Measurements from ENCODE around the gene CRABP2. TPM values are rescaled to one million over a fixed set of nuclear protein-coding genes. Genes with fewer than 3 reads are reported as not detected.

CRABP2 gene
- polyA plus RNA-seq, 1 of the 3 experiments (the other 2 are of a cell fraction) = 42.1 TPM

DNA sequence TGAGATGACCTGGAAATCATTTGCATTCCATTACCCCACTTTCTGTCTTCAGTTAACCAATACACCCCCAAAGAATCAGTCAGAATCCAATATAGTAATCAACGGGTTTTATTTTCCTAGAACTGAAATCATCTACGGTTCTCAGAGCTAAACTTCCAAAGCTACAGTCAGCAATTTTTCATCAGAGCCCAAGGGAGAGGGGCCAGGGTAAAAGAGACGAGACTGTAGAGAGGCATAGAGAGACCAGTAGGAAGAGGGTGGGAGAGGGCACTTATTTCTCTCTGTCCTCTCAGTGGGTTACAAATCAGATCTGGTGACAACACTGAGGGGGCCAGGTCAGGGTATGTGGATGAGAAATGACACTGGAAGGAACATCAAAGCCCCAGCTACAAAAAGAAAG, 36.6 kb upstream of the CRABP2 start:
- Histone ChIP-seq H3K79me2 (ENCODE audit: insufficient read depth) (peaks cover 53% of the 10 kb centered on the region), H3K9ac (no peak overlapping the region), H3K4me2 (peak overlapping the region; percentile 71; the same call in 1 of the 2 replicates), H2AFZ (ENCODE audit: low read depth) (no peak overlapping the region), H3F3A (replicated peaks; ENCODE audit: insufficient read depth) (peaks cover 32% of the 10 kb centered on the region), H3K4me1 (ENCODE audit: control insufficient read depth in 1 of 2, insufficient read depth in 2 of 2, low read depth in 1 of 2, low read length in 1 of 2) (peaks cover 14 to 23% of the 10 kb centered on the region in 2 experiments), H3K27me3 (ENCODE audit: insufficient read depth) (no peaks in the 10 kb centered on the region), H4K20me1 (ENCODE audit: insufficient read depth) (no peaks in the 10 kb centered on the region), H3K4me3 (ENCODE audit: low read depth in 2 of 2, low read length in 1 of 2) (no peak overlapping the region), H3K27ac (ENCODE audit: low read depth in 2 of 2, low read length in 1 of 2) (peak overlapping the region; percentile 82 to 90), H3K9me3 (no peaks in the 10 kb centered on the region), H3K36me3 (replicated peaks in 1 of 2; ENCODE audit: control insufficient read depth in 1 of 2, insufficient read depth in 2 of 2, low read length in 1 of 2) (peaks cover 25 to 62% of the 10 kb centered on the region in 2 experiments), H3K9me2 (no peaks in the 10 kb centered on the region)
- POLR2A ChIA-PET = interaction anchor here (1.8 kb wide), 1 partner anchor 25 kb away, joined by 27 read pairs; the partner anchor contains the start of gene PRCC
- CTCF ChIA-PET = interaction anchor here (1.1 to 8.6 kb wide), 7 partner anchors 14 to 148 kb away, joined by 4 to 42 read pairs (median 11); partner anchors contain the start of genes ISG20L2, METTL25B and NTRK1
- 94% methylated on average over 3 of the region's 3 CpGs for WGBS (ENCODE audit: low lambda C conversion rate)
- no peak for DNase-seq
- TF ChIP-seq, protein P1, sequence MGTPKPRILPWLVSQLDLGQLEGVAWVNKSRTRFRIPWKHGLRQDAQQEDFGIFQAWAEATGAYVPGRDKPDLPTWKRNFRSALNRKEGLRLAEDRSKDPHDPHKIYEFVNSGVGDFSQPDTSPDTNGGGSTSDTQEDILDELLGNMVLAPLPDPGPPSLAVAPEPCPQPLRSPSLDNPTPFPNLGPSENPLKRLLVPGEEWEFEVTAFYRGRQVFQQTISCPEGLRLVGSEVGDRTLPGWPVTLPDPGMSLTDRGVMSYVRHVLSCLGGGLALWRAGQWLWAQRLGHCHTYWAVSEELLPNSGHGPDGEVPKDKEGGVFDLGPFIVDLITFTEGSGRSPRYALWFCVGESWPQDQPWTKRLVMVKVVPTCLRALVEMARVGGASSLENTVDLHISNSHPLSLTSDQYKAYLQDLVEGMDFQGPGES (IDR thresholded peaks at IDR 0.05; ENCODE audit: low read depth, low read length) = no peak
- TF ChIP-seq MXI1 (IDR thresholded peaks at IDR 0.05; ENCODE audit: low read depth, low read length) (no peak), ELF1 (IDR thresholded peaks at IDR 0.05) (no peak), RCOR1 (IDR thresholded peaks at IDR 0.05; ENCODE audit: low read length) (no peak), GATA2 (CRISPR knock-in tag; IDR thresholded peaks at IDR 0.05) (no peak), RXRA (IDR thresholded peaks at IDR 0.05; ENCODE audit: borderline replicate concordance, low read depth) (no peak), PBX3 (IDR thresholded peaks at IDR 0.05) (no peak), RAD21 (IDR thresholded peaks at IDR 0.05; ENCODE audit: low read length) (no peak), GABPA (IDR thresholded peaks at IDR 0.05; ENCODE audit: low read depth) (no peak), TCF12 (IDR thresholded peaks at IDR 0.05) (no peak), NRF1 (IDR thresholded peaks at IDR 0.05; ENCODE audit: low read depth, low read length) (no peak), JUND (IDR thresholded peaks at IDR 0.05) (no peak), TAF1 (IDR thresholded peaks at IDR 0.05; ENCODE audit: borderline replicate concordance, low read depth, low read length) (no peak), CHD2 (IDR thresholded peaks at IDR 0.05; ENCODE audit: low read length, partially characterized antibody) (no peak)
- TF ChIP-seq, protein P2, sequence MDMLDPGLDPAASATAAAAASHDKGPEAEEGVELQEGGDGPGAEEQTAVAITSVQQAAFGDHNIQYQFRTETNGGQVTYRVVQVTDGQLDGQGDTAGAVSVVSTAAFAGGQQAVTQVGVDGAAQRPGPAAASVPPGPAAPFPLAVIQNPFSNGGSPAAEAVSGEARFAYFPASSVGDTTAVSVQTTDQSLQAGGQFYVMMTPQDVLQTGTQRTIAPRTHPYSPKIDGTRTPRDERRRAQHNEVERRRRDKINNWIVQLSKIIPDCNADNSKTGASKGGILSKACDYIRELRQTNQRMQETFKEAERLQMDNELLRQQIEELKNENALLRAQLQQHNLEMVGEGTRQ (IDR thresholded peaks at IDR 0.05; ENCODE audit: borderline replicate concordance, low read depth, low read length) = no peak

Measured in SK-N-SH (cell line).